HG03520 (cell line): Measurements from ENCODE around the gene PHACTR1.

Experiments
- ATAC-seq: cut with Tn5 transposase; IDR thresholded peaks from one replicate; pipeline ENCODE4 v1.9.1; 2021; ENCODE audit warnings: mild to moderate bottlenecking, moderate library complexity; ENCODE audit not compliant: unreplicated experiment

The PHACTR1 gene

DNA sequence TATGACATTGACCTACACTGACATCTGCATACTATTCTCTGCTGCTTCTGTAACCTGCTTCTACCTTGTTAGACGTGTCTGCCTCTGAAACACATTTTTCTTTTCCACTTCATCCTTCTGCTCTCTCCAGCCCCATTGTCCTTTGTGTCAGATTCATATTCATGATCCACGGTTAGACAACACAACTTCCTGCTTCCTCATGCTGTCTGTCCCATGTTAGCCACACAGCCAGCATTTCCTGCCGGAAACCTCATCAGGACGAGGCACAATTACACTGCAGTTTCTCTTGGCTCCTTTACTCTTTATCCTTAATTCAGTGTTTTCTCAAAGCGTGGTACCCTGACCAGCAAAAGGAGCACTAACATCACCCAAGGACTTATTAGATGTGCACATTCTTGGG lies 461.5 kb downstream of the PHACTR1 start:
- no peak for ATAC-seq

DNA sequence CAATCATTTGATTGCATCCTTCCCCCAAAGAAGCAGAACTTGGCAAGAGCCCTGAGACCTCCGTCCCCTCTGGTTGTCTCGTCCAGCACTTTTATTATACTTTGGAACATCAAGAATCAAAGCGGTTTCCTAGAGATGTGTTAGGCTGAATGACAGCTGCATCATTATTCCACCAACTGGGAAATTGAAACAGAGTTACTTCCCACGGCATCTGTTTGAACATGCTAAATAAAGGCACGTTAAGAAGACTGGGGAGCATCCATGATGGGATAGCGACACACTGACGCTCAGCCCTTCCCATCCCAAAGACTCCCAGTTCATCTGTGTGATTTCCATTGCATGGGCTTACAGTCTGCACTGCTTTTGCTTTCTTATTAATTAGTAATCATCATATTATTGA lies 464.0 kb downstream of the PHACTR1 start:
- ATAC-seq: no peak

DNA sequence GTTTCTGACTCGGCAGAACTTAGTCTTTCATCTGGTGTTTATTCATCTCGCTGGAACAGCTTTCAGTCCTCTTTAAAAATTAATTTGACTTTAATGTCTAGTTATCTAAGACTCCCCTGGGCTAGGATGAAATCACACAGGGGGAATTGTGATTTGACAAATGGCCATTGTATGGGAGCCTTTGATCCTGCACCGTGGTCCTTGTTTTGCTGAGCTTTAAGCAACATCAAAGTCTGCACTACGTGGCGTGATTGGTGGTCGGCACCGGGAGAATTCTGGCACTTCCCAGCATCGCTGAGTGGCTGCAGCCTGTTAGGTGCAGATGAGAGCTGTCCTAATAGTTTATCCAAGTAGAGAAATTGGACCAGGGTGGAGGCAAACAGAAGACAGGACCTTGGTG lies 464.8 kb downstream of the PHACTR1 start:
- ATAC-seq: no peak

DNA sequence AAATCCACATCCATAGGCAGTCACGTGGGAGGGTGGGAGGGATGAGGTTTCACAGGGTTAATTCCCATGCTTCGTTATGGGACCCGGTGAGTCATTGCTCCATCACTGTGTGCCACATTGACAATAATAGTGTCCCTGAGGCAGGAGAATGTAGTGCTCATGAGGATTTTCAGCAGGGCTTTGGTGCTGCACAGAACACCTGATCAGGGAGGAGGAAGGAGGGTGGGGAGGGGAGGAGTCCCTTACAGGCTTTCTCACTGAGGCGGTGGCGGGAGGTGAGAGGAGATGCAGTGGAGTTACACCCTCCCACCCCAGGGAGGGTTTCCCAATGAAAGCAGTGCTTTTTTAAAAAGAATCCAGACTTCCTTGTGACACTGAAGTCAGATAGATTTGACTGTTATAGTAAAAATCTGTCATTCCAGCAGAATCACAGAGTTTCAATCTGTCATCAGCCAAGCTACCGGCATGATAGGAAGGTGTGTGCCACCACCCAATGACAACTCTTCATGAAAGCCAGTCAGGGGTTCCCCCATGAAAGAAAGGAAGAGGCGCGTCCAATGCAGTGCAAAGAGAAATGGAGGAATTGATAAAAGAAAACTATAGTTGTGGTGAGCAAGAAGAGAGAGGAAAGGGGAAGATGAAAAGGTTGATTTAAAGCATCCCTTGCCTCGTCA lies 467.0 kb downstream of the PHACTR1 start:
- no peak for ATAC-seq

DNA sequence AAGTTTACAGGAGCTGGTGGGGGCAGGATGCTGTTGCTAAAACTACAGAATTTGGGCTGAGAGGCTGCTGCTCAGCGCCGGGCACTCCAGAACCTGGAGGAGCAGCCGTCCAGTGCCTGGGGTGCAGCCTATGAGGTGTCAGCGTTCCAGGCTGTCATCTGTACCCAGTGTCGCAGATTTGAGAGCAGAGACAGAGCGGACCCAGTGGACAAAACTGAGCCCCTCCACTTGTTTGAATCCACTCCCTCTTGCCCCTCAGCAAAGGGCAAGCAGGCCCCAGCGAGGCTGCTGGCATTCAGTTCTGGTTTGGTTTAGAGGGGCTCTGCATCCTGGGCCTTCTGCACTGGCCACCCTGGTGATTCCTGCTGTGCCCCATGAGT lies 467.5 kb downstream of the PHACTR1 start:
- no peak for ATAC-seq

DNA sequence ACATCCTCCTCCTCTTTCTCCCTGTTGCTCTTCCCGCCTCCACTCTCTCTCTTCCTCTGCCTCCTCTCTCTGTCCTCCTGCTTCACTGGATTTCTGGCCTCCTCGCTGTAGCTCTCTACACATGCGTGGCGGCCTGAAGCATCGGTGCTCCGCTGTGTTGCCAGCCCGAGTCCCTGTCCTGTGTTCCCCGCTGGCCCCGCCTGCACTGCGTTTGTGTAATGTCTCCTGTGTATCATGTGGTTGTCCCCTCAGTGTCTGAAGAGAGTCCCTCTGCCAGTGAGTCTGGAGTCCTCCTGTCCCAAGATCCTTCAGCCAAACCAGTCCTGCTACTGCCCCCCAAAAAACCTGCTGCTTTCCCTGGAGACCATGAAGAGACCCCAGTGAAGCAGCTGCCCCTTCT lies 468.0 kb downstream of the PHACTR1 start:
- ATAC-seq: no peak

DNA sequence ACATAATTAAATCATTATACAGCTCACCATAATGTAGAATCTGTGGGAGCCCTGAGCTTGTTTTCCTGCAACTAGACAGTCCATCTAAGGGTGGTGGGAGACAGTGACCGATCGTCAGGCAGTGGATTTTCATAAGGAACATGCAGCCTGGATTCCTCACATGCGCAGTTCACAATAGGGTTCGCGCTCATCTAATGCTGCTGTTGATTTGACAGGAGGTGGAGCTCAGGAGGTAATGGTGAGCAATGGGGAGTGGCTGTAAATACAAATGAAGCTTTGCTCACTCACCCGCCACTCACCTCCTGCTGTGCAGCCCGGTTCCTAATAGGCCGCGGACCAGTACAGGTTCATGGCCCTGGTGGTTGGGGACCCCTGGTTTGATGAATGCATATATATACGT lies 470.3 kb downstream of the PHACTR1 start:
- no peak for ATAC-seq

DNA sequence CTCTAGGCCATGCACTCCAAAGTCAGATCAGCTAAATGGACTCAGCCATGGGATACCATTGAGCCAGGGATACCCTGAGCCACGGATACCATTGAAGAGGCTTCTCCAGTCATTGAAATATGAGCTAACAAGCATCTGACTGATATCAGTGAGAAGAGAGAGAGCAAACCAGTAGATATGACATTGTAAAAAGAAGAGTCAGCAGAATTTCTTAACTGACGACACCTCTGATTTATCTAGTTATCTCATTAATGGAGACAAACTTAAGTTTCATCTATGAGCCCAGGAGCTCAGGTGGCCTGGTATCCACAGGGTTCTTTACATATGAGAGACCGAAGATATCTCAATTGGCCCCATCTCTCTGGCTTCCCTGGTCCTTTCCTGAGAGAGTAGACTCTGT lies 471.1 kb downstream of the PHACTR1 start:
- ATAC-seq: no peak

DNA sequence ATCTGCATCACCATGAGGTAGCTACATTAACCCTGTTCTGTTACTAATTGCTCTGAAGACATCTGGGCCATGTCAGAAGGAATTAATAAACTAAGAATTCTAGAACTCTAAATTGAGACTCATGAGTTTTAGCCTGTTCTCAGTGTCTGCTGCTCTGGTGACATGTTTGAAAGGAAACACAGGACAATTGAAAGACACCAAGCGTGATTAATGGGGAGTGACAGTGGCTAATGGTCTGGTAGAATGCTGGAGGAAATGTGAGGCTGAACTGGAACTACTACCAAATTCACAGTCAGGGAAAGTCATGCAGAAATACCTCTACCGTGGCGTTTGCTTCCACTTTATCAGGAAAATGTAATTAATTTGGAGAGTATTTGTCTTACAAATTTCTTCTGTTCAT lies 471.7 kb downstream of the PHACTR1 start:
- no peak for ATAC-seq

DNA sequence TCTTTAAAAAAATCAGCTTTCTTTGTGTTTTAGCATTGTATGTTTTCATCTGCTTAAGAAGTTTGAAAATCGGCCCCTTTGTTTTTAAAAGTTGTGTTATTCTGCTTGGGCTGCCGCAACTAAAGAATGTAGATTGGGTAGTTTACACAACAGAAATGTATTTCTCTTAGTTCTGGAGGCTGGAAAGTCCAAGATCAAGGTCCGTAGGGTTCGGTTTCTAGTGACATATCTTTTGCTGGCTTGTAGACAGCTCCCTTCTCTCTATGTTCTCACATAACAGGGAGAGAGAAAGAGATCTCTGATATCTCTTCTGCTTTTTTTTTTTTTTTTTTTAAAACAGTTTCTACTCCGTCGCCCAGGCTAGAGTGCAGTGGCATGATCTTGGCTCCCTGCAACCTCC lies 473.1 kb downstream of the PHACTR1 start:
- ATAC-seq: no peak

DNA sequence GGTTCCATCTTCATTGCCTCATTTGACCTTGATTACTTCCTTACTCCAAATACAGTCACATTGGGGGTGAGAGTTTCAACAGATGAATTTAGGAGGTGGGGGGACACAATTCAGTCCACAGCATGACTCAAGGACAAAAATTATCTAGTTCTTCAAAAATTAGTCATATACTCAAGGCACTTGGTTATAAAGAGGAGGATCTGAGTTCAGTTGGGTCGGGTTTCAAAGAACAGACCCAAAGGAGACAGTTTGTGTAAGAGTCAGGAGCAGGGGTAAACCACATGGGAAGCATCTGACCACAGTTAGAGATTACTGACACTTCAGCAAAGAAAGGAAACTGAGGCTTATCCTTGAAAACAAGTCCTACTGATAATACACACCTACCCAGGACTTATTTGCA lies 473.8 kb downstream of the PHACTR1 start:
- no peak for ATAC-seq

DNA sequence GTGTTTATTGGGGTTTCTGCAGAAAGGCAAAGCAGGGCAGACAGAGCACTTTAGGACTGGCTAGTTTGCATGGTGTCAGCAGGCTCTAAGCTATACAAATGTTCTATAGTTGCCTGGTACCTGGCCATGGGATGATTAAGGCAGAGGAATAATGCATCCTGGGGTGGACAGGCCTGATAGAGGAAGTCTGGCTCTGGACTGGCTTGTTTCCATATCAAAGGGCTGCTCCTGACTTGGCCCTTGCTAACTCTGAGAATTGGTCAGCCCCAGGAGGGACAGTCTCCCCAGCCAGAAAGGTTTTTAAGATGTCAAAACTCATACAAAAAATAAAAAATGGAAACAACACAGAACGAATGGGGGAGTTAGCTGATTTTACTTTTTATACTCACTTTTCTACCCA lies 474.9 kb downstream of the PHACTR1 start:
- no peak for ATAC-seq

DNA sequence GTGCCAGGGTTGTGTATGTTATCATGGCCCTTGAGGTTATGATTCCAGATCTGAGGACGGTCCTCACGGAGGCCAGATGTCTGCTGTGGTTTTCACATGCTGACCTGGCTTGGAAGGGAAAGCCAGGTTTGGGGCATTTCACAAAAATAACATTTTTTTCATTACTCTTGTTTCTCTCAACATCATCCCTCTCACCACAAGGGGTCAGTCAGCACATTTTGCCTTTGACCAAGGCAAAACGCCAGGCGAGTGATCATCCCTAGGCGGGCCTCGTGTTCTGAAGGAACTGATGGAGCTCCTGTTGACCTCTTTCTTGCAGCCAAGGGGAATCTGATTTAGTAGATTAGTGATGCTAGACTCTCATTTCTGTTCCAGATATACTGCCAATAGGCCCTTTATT lies 478.3 kb downstream of the PHACTR1 start:
- ATAC-seq: no peak

DNA sequence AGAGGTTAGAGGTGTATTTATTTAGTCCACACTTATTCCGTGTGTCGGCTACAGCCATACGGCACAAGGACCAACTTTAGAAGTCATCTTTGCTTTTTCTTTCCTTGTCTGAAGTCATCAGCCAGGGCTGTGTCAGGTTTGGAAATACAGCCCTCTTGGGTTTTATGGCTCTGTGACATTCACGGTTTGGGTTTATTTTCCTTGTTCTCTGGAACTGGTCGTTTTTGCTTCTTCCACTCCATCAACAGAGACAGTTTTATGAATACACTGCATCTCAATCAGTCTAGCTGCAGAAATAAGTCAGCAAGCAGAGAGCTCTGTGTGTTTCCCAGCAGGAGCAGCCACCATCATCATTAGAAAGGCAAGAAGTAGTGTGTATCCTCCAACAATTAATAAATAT lies 479.2 kb downstream of the PHACTR1 start:
- ATAC-seq: no peak

DNA sequence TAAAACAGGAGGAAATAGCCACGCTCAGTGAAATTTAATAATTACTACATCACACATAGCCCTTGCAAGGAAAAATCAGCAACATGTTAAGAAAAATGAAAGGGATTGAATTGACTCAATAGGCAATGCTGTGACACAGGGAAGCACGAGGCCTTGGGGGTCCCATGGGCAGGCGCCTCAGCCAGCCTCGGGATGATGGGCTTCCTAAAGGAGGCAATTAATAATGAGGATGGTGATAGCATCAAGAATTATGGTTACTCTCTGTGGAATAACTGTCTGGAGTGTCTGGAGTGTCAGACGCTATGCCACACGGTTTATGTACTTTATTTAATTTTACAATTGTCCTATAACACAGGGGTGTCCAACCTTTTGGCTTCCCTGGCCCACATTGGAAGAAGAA lies 481.6 kb downstream of the PHACTR1 start:
- no peak for ATAC-seq

DNA sequence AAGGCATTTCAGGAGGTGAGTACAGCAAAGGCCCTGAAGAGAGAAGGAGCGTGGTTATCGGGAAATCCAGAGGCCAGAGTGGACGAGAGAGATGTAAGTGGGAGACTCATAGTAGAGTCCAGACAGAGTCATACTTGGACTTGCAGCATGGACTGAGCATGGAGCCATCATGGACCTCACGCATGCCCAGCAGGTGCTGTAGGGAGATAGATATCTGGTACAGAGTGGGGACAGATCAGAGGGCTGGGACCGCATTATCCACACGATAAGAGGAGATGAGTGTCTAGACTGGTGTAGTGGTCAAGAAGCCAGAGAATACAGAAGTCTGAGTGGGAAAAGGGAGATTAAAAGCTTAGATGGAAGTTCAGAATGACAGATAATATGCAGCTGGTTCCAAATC lies 484.8 kb downstream of the PHACTR1 start:
- no peak for ATAC-seq

DNA sequence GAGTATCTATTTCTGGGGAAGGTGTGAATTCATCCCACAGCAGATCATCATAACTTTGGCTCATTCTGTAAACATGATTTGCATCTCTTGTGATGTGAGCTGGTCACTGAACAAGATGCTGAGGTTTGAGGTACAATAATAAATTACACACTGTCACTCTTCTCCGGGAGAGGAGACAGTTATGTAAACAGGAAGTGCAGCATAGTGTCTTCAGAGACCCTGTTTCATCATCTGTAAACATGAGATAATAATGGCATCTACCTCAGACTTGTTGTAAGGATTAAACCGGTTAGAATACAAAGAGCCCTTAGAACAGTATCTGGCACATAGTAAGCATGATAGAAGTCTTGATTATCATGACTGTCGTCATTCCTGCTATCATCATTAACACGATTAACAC lies 486.6 kb downstream of the PHACTR1 start:
- ATAC-seq: no peak

DNA sequence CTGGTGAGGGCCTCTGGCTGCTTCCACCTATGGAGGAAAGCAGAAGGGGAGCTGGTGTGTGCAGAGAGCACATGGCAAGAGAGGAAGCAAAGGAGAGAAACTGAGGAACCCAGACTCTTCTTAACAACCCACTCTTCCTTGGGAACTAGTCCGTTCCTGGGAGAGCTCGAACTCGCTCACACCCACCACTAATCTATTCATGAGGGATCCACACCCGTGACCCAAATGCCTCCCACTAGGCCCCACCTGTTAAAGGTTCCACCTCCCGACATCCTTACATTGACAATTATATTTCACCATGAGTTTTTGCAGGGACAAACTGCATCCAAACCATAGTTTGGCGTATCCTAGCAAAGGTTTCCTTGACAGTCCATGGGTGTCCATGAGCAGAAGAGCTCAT lies 488.5 kb downstream of the PHACTR1 start:
- no peak for ATAC-seq

DNA sequence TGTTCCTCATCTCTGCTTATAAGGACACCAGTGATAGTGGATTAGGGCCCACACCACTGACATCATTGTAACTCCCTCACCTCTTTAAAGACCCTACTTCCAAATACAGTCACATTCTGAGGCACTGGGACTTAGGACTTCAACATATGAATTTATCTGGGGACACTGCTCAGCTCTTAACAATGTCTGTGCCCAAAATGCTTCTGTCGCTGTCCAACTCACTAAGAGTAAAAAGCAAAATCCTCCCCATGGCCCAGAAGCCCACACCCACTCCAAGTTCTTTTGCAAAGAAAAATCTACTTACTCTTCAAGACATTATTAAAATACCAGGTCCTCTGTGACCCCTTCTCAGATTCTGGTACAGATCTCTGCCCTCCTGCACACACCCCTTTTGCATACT lies 495.5 kb downstream of the PHACTR1 start:
- no peak for ATAC-seq

DNA sequence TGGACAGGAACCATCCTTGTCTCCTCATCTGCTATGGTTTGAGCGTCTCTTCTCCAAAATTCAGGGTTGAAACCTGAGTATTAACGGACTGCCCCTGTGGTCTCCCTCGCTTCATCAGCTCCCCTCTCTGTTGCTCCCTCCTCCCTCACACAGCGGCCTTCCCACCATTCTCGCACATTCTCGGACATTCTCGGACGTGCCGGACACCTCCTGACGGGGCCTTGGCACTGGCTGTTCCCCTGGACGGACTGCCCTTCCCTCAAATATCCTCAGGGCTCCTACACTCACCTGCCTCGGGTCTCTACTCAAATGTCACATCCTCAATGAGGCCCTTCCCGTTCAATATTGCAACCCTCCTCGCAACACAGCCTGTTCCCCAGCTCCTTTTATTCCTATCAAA lies 496.0 kb downstream of the PHACTR1 start:
- ATAC-seq: no peak

DNA sequence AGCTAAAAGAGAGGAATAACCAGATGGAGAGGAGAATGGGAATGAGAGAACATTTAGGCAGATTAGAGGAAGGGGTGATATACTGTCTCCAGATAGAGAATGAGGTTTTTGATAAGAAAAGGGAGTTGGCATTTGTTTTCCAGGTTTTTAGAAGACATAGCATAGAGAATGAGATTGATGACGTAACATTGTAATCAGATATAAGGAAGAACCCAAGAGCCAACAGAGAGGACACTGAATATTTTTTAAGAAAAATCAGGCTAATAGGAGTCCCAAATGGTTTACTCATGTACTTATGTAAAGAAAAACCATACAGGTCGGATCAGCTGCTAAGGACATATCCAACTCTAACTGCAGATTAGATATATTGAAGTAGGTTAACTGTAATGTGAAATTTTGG lies 498.8 kb downstream of the PHACTR1 start:
- ATAC-seq: no peak

DNA sequence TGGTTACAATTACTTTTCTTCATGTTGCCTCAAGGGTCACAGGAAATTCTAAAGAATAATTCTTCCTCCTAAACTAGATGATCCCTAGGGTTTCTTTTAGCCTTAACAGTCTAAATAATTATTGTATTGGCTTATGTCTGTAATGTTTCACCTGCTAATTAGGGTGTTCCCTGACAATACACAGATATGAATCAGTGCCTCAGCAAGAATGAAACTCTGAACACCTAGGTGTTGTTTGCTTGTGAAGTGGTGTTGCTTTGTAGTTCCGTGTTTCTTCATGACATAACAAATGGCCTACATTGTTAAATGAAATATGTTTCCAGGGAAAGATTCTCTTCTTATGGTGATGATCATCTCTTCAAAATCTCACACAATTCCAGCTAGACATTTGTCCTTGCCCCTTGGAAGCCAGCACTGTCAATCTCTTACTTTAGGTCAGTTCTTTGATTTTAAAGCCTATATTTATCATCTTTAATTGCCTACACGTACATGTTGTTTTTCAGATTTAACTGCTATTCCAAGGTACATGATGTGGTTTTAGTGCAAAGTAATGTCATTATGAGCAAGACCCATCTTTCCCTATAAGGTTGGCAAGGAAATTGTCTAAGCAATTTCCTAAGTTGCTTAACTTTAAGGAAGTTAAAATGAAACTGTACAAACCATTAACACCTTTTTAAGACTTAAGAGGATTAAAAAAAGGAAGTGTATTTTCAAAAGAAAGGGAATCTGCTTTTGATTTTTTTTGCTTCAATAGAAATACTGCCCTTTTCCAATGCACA lies 499.9 kb downstream of the PHACTR1 start:
- ATAC-seq: no peak
